Calu3 (cell line): ENCODE data around the gene AJAP1. TPM values are rescaled to one million over a fixed set of nuclear protein-coding genes. Genes with fewer than 3 reads are reported as not detected.

Source experiments
- BruUV-seq: library from RNA; stranded (reverse); fragments of 400-500 nt; replicated peaks from 2 replicates; lab custom pipeline; 2021; lab: Mats Ljungman, UMichigan
- CTCF ChIA-PET: fragments of 300-600 bp; sonication (Branson Sonifier 250); formaldehyde crosslinking; loops from one replicate; lab custom pipeline; 2022; ENCODE audit warnings: antibody characterized with exemption; lab: Charles Lee
- DNase-seq: peaks from one replicate; pipeline ENCODE4 v3.0.0; 2022
- H3K27ac Mint-ChIP-seq: one replicate; pipeline ENCODE4 v1.8.0; 2022; ENCODE audit warnings: mixed read lengths; ENCODE audit not compliant: unreplicated experiment
- H3K27me3 Mint-ChIP-seq: one replicate; pipeline ENCODE4 v1.8.0; 2022; ENCODE audit warnings: mixed read lengths; ENCODE audit not compliant: unreplicated experiment
- H3K36me3 Mint-ChIP-seq: one replicate; pipeline ENCODE4 v1.8.0; 2022; ENCODE audit warnings: mild to moderate bottlenecking, moderate library complexity, mixed read lengths; ENCODE audit not compliant: insufficient read depth, unreplicated experiment
- H3K4me1 Mint-ChIP-seq: one replicate; pipeline ENCODE4 v1.8.0; 2022; ENCODE audit warnings: mild to moderate bottlenecking, low read depth, mixed read lengths; ENCODE audit not compliant: unreplicated experiment
- H3K4me3 Mint-ChIP-seq: one replicate; pipeline ENCODE4 v1.8.0; 2022; ENCODE audit warnings: mild to moderate bottlenecking, low read depth, moderate library complexity, mixed read lengths; ENCODE audit not compliant: unreplicated experiment
- H3K9me3 Mint-ChIP-seq: one replicate; pipeline ENCODE4 v1.8.0; 2022; ENCODE audit warnings: low read depth, mixed read lengths; ENCODE audit not compliant: unreplicated experiment
- CTCF ChIP-seq: fragments of 200-600 bp; IDR thresholded peaks from one replicate; pipeline ENCODE4 v1.8.0; 2022; ENCODE audit warnings: antibody characterized with exemption; ENCODE audit not compliant: unreplicated experiment
- intact Hi-C: fragments of 100-400 bp; cut with micrococcal nuclease; formaldehyde crosslinking; loops from one replicate; pipeline ENCODE4 v1.10.0; 2022; ENCODE audit not compliant: unreplicated experiment
- total RNA-seq: library from RNA; stranded (reverse); gene quantifications from 2 replicates; pipeline ENCODE4 v1.2.3, GENCODE V29; 2022

Gene AJAP1
- total RNA-seq, 1 experiment from 2014 or later, result not detected

GRCh38 chr1:4770713-4771112 lies 116.3 kb downstream of the AJAP1 start:
- H3K27ac Mint-ChIP-seq, result no peak overlapping the region
- intact Hi-C loops, result no loop called here
- H3K9me3 Mint-ChIP-seq, result peaks cover 8% of the 10 kb centered on the region
- no peaks in the 10 kb centered on the region for H3K36me3 Mint-ChIP-seq
- H3K4me3 Mint-ChIP-seq, result no peak overlapping the region
- CTCF ChIA-PET, result no interaction called here
- BruUV-seq, result no TSS peak
- no peak for DNase-seq
- H3K4me1 Mint-ChIP-seq, result no peaks in the 10 kb centered on the region
- no peaks in the 10 kb centered on the region for H3K27me3 Mint-ChIP-seq
- no peak for TF ChIP-seq CTCF

- H3K27ac Mint-ChIP-seq, result no peak overlapping the region
- H3K27me3 Mint-ChIP-seq, result no peaks in the 10 kb centered on the region
- CTCF ChIA-PET, result no interaction called here
- H3K4me1 Mint-ChIP-seq, result no peaks in the 10 kb centered on the region
- no TSS peak for BruUV-seq
- peaks cover 8% of the 10 kb centered on the region for H3K9me3 Mint-ChIP-seq
- no peaks in the 10 kb centered on the region for H3K36me3 Mint-ChIP-seq
- intact Hi-C loops, result no loop called here
- no peak overlapping the region for H3K4me3 Mint-ChIP-seq
- DNase-seq, result no peak
- TF ChIP-seq CTCF, result no peak
Observed at GRCh38 chr1:4771267-4771666, 116.9 kb downstream of the AJAP1 start.

GRCh38 chr1:4771721-4772120 lies 117.3 kb downstream of the AJAP1 start:
- CTCF ChIA-PET, result no interaction called here
- H3K27ac Mint-ChIP-seq, result no peak overlapping the region
- no peaks in the 10 kb centered on the region for H3K36me3 Mint-ChIP-seq
- DNase-seq, result no peak
- peaks cover 8% of the 10 kb centered on the region for H3K9me3 Mint-ChIP-seq
- no peaks in the 10 kb centered on the region for H3K4me1 Mint-ChIP-seq
- no peak for TF ChIP-seq CTCF
- intact Hi-C loops, result no loop called here
- H3K27me3 Mint-ChIP-seq, result no peaks in the 10 kb centered on the region
- BruUV-seq, result no TSS peak
- no peak overlapping the region for H3K4me3 Mint-ChIP-seq

- no TSS peak for BruUV-seq
- CTCF ChIA-PET, result no interaction called here
- Mint-ChIP-seq H3K27ac (no peak overlapping the region), H3K36me3 (no peaks in the 10 kb centered on the region), H3K4me1 (no peaks in the 10 kb centered on the region), H3K9me3 (peaks cover 8% of the 10 kb centered on the region), H3K4me3 (no peak overlapping the region), H3K27me3 (no peaks in the 10 kb centered on the region)
- no peak for DNase-seq
- TF ChIP-seq CTCF, result no peak
- intact Hi-C loops, result no loop called here
Observed at GRCh38 chr1:4772294-4773010, 118.0 kb downstream of the AJAP1 start.
